ENCODE results near the gene CLPTM1L. TPM values are rescaled to one million over a fixed set of nuclear protein-coding genes. Genes with fewer than 3 reads are reported as not detected.
"Not testable (repeated sequence)": the region's sequence is repeated elsewhere in the genome, so short reads cannot be mapped to it uniquely, and the experiment has no call there.

Gene CLPTM1L
- total RNA-seq, 1 donor from 2014 or later = 34.2 TPM

- intact Hi-C loops (cut with micrococcal nuclease) = no loop called here
- Histone ChIP-seq H3K4me3 (no peak overlapping the region), H3K27me3 (ENCODE audit: low read depth) (peaks cover 69% of the 10 kb centered on the region), H3K9me3 (replicated peaks) (no peaks in the 10 kb centered on the region), H3K27ac (replicated peaks) (no peak overlapping the region), H3K36me3 (no peaks in the 10 kb centered on the region), H3K4me1 (no peaks in the 10 kb centered on the region)
- no peak for DNase-seq
- no peak for TF ChIP-seq CTCF (IDR thresholded peaks at IDR 0.05; ENCODE audit: borderline replicate concordance)
Observed at GRCh38 chr5:1374030-1374678, 29.3 kb upstream of the CLPTM1L start.

GRCh38 chr5:1371972-1372342 lies 27.1 kb upstream of the CLPTM1L start:
- H3K27ac ChIP-seq (replicated peaks); H3K9me3 ChIP-seq (replicated peaks); DNase-seq; intact Hi-C loops (cut with micrococcal nuclease); H3K4me1 ChIP-seq; H3K4me3 ChIP-seq; H3K36me3 ChIP-seq: not testable (repeated sequence)
- peaks cover 59% of the 10 kb centered on the region for H3K27me3 ChIP-seq (ENCODE audit: low read depth)

GRCh38 chr5:1371218-1371971 lies 26.5 kb upstream of the CLPTM1L start:
- H3K4me3 ChIP-seq = no peak overlapping the region
- intact Hi-C loops (cut with micrococcal nuclease) = no loop called here
- DNase-seq = no peak
- no peaks in the 10 kb centered on the region for H3K36me3 ChIP-seq
- H3K4me1 ChIP-seq = no peaks in the 10 kb centered on the region
- H3K9me3 ChIP-seq (replicated peaks) = no peaks in the 10 kb centered on the region
- no peak for TF ChIP-seq CTCF (IDR thresholded peaks at IDR 0.05; ENCODE audit: borderline replicate concordance)
- no peak overlapping the region for H3K27ac ChIP-seq (replicated peaks)
- H3K27me3 ChIP-seq (ENCODE audit: low read depth) = peaks cover 60% of the 10 kb centered on the region

- no peak for DNase-seq
- no peaks in the 10 kb centered on the region for H3K9me3 ChIP-seq (replicated peaks)
- no peak overlapping the region for H3K4me3 ChIP-seq
- TF ChIP-seq CTCF (IDR thresholded peaks at IDR 0.05; ENCODE audit: borderline replicate concordance) = no peak
- H3K27me3 ChIP-seq (ENCODE audit: low read depth) = peaks cover 56% of the 10 kb centered on the region
- intact Hi-C loops (cut with micrococcal nuclease) = no loop called here
- H3K4me1 ChIP-seq = no peaks in the 10 kb centered on the region
- no peaks in the 10 kb centered on the region for H3K36me3 ChIP-seq
- H3K27ac ChIP-seq (replicated peaks) = no peak overlapping the region
Observed at GRCh38 chr5:1370006-1370405, 25.1 kb upstream of the CLPTM1L start.

- intact Hi-C loops (cut with micrococcal nuclease) = no loop called here
- Histone ChIP-seq H3K27me3 (ENCODE audit: low read depth) (peaks cover 56% of the 10 kb centered on the region), H3K27ac (replicated peaks) (no peak overlapping the region), H3K4me3 (no peak overlapping the region), H3K9me3 (replicated peaks) (no peaks in the 10 kb centered on the region), H3K36me3 (no peaks in the 10 kb centered on the region), H3K4me1 (no peaks in the 10 kb centered on the region)
- no peak for DNase-seq
- no peak for TF ChIP-seq CTCF (IDR thresholded peaks at IDR 0.05; ENCODE audit: borderline replicate concordance)
Observed at GRCh38 chr5:1368756-1369155, 23.9 kb upstream of the CLPTM1L start.

- no peak for DNase-seq
- H3K27ac ChIP-seq (replicated peaks) = no peak overlapping the region
Observed at GRCh38 chr5:1368236-1368635, 23.3 kb upstream of the CLPTM1L start.

More at GRCh38 chr5:1368236-1368635, 23.3 kb upstream of the CLPTM1L start:
- no peak for TF ChIP-seq CTCF (IDR thresholded peaks at IDR 0.05; ENCODE audit: borderline replicate concordance)
- peaks cover 58% of the 10 kb centered on the region for H3K27me3 ChIP-seq (ENCODE audit: low read depth)
- no peak overlapping the region for H3K4me3 ChIP-seq
- H3K36me3 ChIP-seq = no peaks in the 10 kb centered on the region
- H3K4me1 ChIP-seq = no peaks in the 10 kb centered on the region
- H3K9me3 ChIP-seq (replicated peaks) = no peaks in the 10 kb centered on the region
- intact Hi-C loops (cut with micrococcal nuclease) = no loop called here

All from left ventricle myocardium inferior (tissue), 1 donor.